GM18867 (cell line): ENCODE results near the gene KRT34.
"Not testable (repeated sequence)": the region's sequence is repeated elsewhere in the genome, so short reads cannot be mapped to it uniquely, and the experiment has no call there.

ENCODE experiments used
- ATAC-seq: cut with Tn5 transposase; IDR thresholded peaks from one replicate; pipeline ENCODE4 v1.9.1; 2021; ENCODE audit warnings: mild to moderate bottlenecking, moderate library complexity; ENCODE audit not compliant: unreplicated experiment

The KRT34 gene

GRCh38 chr17:41404024-41404671 lies 22.0 kb upstream of the KRT34 start:
- no peak for ATAC-seq

- no peak for ATAC-seq
Observed at GRCh38 chr17:41403404-41404023, 21.4 kb upstream of the KRT34 start.

GRCh38 chr17:41402161-41402560 lies 20.1 kb upstream of the KRT34 start:
- no peak for ATAC-seq

- no peak for ATAC-seq
Observed at GRCh38 chr17:41396996-41397660, 15.0 kb upstream of the KRT34 start, which contains the start of gene KRT31. Gene KRT31, minus strand, starts transcription at chr17:41397608. Its CDS starts 69 bp downstream, at chr17:41397539.

- ATAC-seq, result no peak
Observed at GRCh38 chr17:41396340-41396739, 14.2 kb upstream of the KRT34 start.

GRCh38 chr17:41395611-41396010 lies 13.5 kb upstream of the KRT34 start:
- no peak for ATAC-seq

GRCh38 chr17:41395044-41395443 lies 12.9 kb upstream of the KRT34 start:
- not testable (repeated sequence) for ATAC-seq

GRCh38 chr17:41394254-41394996 lies 12.3 kb upstream of the KRT34 start:
- no peak for ATAC-seq

- no peak for ATAC-seq
Observed at GRCh38 chr17:41393826-41394225, 11.7 kb upstream of the KRT34 start.

- no peak for ATAC-seq
Observed at GRCh38 chr17:41393294-41393693, 11.2 kb upstream of the KRT34 start.

- ATAC-seq, result no peak
Observed at GRCh38 chr17:41392278-41392677, 10.2 kb upstream of the KRT34 start.

GRCh38 chr17:41391535-41391934 lies 9.4 kb upstream of the KRT34 start:
- no peak for ATAC-seq

GRCh38 chr17:41390411-41390938 lies 8.4 kb upstream of the KRT34 start:
- no peak for ATAC-seq

GRCh38 chr17:41387670-41388069 lies 5.6 kb upstream of the KRT34 start:
- ATAC-seq, result no peak

- no peak for ATAC-seq
Observed at GRCh38 chr17:41386227-41386626, 4.1 kb upstream of the KRT34 start.

- no peak for ATAC-seq
Observed at GRCh38 chr17:41383690-41384089, 1.6 kb upstream of the KRT34 start.

- no peak for ATAC-seq
Observed at GRCh38 chr17:41382394-41382793, 288 bp upstream of the KRT34 start.

GRCh38 chr17:41380091-41380490 lies 2.0 kb downstream of the KRT34 start:
- not testable (repeated sequence) for ATAC-seq

- ATAC-seq, result no peak
Observed at GRCh38 chr17:41377546-41377945, 4.6 kb downstream of the KRT34 start.

- ATAC-seq, result no peak
Observed at GRCh38 chr17:41369713-41370112, 12.4 kb downstream of the KRT34 start, which contains the start of gene KRT33B. Gene KRT33B, minus strand, starts transcription at chr17:41369813. Its CDS starts 63 bp downstream, at chr17:41369750.

GRCh38 chr17:41369023-41369422 lies 13.1 kb downstream of the KRT34 start:
- no peak for ATAC-seq
